ENCODE results near the gene ZNF277. TPM values are rescaled to one million over a fixed set of nuclear protein-coding genes. Genes with fewer than 3 reads are reported as not detected.

ZNF277 gene
- total RNA-seq, 3 donors from 2014 or later: 30.8 to 38.3 (median 34.2) TPM

DNA sequence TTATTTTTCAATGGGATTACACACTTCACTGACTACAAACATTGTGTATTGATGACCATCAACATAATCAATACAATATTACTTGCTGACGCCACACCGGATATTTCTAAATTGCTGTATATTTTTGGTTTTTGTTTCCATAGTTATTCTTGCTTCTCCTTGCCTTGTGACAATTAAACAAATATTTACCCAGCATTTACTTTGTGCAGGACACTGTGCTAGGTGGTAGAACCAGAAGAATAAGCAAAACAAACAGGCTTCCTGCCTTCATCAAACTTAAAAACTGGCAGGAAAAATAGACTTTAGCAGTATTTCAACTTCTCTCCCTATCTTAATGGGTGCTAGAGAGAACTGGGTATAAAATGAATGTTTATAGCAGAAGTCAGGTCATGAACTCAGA is 50.6 kb downstream of the ZNF277 start:
- no peak for DNase-seq (ENCODE audit: low spot score in 2 of 2)
- Histone ChIP-seq H3K27ac (no peak overlapping the region), H3K4me1 (no peaks in the 10 kb centered on the region), H3K27me3 (no peaks in the 10 kb centered on the region), H3K4me3 (no peak overlapping the region), H3K36me3 (no peaks in the 10 kb centered on the region), H3K9me3 (no peaks in the 10 kb centered on the region)
- TF ChIP-seq POLR2AphosphoS5 (IDR thresholded peaks at IDR 0.05) (no peak), POLR2A (IDR thresholded peaks at IDR 0.05) (no peak)
- TF ChIP-seq, protein P1, sequence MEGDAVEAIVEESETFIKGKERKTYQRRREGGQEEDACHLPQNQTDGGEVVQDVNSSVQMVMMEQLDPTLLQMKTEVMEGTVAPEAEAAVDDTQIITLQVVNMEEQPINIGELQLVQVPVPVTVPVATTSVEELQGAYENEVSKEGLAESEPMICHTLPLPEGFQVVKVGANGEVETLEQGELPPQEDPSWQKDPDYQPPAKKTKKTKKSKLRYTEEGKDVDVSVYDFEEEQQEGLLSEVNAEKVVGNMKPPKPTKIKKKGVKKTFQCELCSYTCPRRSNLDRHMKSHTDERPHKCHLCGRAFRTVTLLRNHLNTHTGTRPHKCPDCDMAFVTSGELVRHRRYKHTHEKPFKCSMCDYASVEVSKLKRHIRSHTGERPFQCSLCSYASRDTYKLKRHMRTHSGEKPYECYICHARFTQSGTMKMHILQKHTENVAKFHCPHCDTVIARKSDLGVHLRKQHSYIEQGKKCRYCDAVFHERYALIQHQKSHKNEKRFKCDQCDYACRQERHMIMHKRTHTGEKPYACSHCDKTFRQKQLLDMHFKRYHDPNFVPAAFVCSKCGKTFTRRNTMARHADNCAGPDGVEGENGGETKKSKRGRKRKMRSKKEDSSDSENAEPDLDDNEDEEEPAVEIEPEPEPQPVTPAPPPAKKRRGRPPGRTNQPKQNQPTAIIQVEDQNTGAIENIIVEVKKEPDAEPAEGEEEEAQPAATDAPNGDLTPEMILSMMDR (IDR thresholded peaks at IDR 0.05): no peak
- intact Hi-C loops (cut with DNase I; ENCODE audit: low total_unique reads): no loop called here

DNA sequence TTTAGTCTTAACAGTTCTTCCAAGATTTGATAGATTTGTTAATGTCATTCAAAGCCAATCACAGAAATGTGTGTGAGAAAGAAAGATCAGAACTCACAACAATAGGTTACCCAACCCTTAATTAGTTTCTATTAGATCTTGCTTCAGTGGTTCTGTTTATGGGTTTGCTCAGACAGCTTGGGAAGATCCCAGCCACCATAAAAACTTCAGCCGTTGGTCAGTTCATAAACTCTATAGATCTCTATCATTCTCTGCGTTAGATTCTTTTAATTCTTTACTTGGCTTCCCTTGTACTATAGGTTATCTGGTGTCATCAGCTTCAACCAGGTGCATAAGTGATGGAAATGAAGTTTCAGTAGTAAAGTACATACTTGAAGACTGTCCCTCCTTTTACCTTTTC is 54.4 kb downstream of the ZNF277 start:
- intact Hi-C loops (cut with DNase I; ENCODE audit: low total_unique reads): no loop called here
- TF ChIP-seq POLR2AphosphoS5 (IDR thresholded peaks at IDR 0.05): no peak
- TF ChIP-seq POLR2A (IDR thresholded peaks at IDR 0.05): no peak
- TF ChIP-seq, protein P1 (IDR thresholded peaks at IDR 0.05): no peak
- H3K4me3 ChIP-seq: no peak overlapping the region

GRCh38 chr7:112262036-112262435 is 55.5 kb downstream of the ZNF277 start:
- Histone ChIP-seq H3K4me3 (no peak overlapping the region), H3K36me3 (no peaks in the 10 kb centered on the region), H3K4me1 (no peaks in the 10 kb centered on the region), H3K27me3 (no peaks in the 10 kb centered on the region), H3K27ac (no peak overlapping the region), H3K9me3 (no peaks in the 10 kb centered on the region)
- no peak for DNase-seq (ENCODE audit: low spot score in 2 of 2)
- intact Hi-C loops (cut with DNase I; ENCODE audit: low total_unique reads): no loop called here
- no peak for TF ChIP-seq POLR2AphosphoS5 (IDR thresholded peaks at IDR 0.05)
- TF ChIP-seq, protein P1 (IDR thresholded peaks at IDR 0.05): no peak

More for the DNA sequence above, 54.4 kb downstream of the ZNF277 start:
- H3K36me3 ChIP-seq: no peaks in the 10 kb centered on the region
- DNase-seq (ENCODE audit: low spot score in 2 of 2): no peak
- H3K4me1 ChIP-seq: no peaks in the 10 kb centered on the region
- no peak overlapping the region for H3K27ac ChIP-seq
- H3K27me3 ChIP-seq: no peaks in the 10 kb centered on the region
- no peaks in the 10 kb centered on the region for H3K9me3 ChIP-seq

- H3K36me3 ChIP-seq: no peaks in the 10 kb centered on the region
- TF ChIP-seq POLR2AphosphoS5 (IDR thresholded peaks at IDR 0.05) (no peak), POLR2A (IDR thresholded peaks at IDR 0.05) (no peak)
- TF ChIP-seq, protein P1 (IDR thresholded peaks at IDR 0.05): no peak
- no peaks in the 10 kb centered on the region for H3K27me3 ChIP-seq
- no peaks in the 10 kb centered on the region for H3K9me3 ChIP-seq
- DNase-seq (ENCODE audit: low spot score in 2 of 2): no peak
- H3K4me1 ChIP-seq: no peaks in the 10 kb centered on the region
- H3K4me3 ChIP-seq: no peak overlapping the region
- intact Hi-C loops (cut with DNase I; ENCODE audit: low total_unique reads): no loop called here
- H3K27ac ChIP-seq: no peak overlapping the region
Measured at GRCh38 chr7:112262855-112263487, 56.5 kb downstream of the ZNF277 start.

GRCh38 chr7:112263519-112263918 is 57.0 kb downstream of the ZNF277 start:
- Histone ChIP-seq H3K9me3 (no peaks in the 10 kb centered on the region), H3K36me3 (no peaks in the 10 kb centered on the region), H3K27me3 (no peaks in the 10 kb centered on the region), H3K27ac (no peak overlapping the region), H3K4me1 (no peaks in the 10 kb centered on the region), H3K4me3 (no peak overlapping the region)
- TF ChIP-seq, protein P1 (IDR thresholded peaks at IDR 0.05): no peak
- TF ChIP-seq POLR2AphosphoS5 (IDR thresholded peaks at IDR 0.05) (no peak), POLR2A (IDR thresholded peaks at IDR 0.05) (no peak)
- no peak for DNase-seq (ENCODE audit: low spot score in 2 of 2)
- intact Hi-C loops (cut with DNase I; ENCODE audit: low total_unique reads): no loop called here
